Measurements from ENCODE around the gene ZNF138. TPM values are rescaled to one million over a fixed set of nuclear protein-coding genes. Genes with fewer than 3 reads are reported as not detected.

The ZNF138 gene
- total and polyA plus RNA-seq, 2 donors = 11.4 to 13.2 TPM

DNA sequence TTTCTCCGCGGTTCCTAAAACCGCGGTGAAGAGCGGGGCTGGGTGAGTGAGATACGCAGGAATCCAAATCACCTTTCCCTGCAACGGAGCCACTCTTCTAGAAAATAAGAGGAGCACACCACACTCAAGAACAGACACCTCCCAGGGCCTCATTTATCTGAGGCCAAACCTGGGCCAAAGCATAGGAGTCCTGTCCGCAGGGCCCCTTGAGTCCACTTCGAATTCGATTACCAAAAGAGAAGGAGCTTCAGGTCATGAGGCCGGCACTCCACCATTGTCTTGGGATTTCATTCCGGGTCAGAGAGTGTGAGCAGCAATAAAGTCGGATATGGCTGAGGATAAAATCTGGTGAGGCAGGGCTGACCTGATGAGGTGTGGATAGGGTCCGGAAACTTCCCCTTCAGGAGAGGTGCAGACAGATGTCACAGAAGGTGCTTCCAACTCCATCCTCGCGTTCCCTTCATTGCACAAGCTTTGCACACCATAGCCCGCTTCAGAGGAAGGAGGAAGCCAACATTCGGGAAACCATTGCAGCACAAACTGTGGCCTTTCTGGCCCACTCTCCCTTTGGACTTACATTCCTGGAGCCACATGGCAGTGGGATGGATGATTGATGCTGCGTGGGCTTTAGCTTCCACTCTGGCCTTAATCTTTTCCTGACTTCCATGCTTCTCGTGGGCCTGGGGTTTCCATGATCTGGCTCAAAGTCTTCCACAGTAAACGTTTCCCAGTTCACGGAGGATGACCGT, 81.6 kb downstream of the ZNF138 start:
- H3K4me3 ChIP-seq (ENCODE audit: low read length in 2 of 2) = no peak overlapping the region
- no peaks in the 10 kb centered on the region for H3K36me3 ChIP-seq (ENCODE audit: control insufficient read depth in 2 of 2, insufficient read depth in 2 of 2, low read length in 1 of 2)
- H3K27ac ChIP-seq (ENCODE audit: low read depth in 1 of 2, low read length in 1 of 2) = no peak overlapping the region
- no peaks in the 10 kb centered on the region for H3K27me3 ChIP-seq (ENCODE audit: control insufficient read depth in 2 of 2, insufficient read depth in 1 of 2, low read length in 1 of 2)
- H3K4me1 ChIP-seq (ENCODE audit: control insufficient read depth in 2 of 2, insufficient read depth in 2 of 2, low read length in 2 of 2) = no peaks in the 10 kb centered on the region
- peaks cover 7 to 81% of the 10 kb centered on the region in 2 donors for H3K9me3 ChIP-seq (ENCODE audit: control insufficient read depth in 2 of 2, insufficient read depth in 1 of 2, low read length in 1 of 2)
- WGBS = 94% methylated on average over 23 of the region's 23 CpGs
- no peak for DNase-seq (ENCODE audit: low read depth in 6 of 9, low spot score in 9 of 9)

DNA sequence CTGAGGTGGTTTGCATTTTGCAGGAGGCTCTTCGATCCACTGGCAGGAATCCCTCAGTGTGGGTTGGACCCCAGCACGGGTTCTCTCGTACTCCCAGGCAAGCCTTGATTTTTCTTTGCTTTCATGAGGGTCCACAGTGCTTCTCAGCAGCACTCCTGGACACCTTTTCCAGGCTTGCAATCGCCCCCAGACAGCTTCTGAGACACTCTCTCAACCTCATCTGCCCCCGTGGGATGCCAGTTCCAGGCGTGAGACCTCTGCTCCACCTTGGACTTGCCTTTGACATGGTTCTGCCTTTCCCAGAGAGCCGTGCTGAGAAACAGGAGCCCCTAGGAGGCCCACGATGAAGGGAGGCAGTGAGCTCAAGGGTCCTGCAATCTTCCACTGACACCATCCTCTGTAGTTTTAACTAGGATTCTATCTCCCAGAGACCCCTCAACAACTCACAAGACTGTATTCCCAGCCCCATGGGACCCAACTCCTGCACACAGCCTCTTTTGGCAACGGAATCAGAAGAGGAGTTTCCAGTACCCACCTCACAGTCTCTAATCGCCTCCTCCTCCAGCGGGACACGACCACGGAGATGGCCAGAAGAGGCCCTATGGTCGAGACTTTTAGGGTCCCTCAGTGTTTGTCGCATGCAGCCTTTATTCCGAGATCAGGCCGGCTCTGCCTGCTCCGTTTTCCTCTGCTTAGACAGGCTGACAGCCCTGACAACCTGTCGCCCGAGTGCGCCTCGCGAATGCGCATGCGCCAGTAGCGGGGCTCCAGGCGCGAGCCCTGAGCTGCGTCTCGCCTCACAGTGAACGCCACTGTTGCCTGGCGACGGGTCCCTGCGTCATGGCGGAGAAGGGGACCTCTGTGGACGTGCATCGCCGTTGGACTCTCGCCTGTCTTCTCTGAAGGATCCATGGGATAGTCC, 82.8 kb downstream of the ZNF138 start:
- Histone ChIP-seq H3K4me3 (ENCODE audit: low read length in 2 of 2) (no peak overlapping the region), H3K4me1 (ENCODE audit: control insufficient read depth in 2 of 2, insufficient read depth in 2 of 2, low read length in 2 of 2) (no peaks in the 10 kb centered on the region), H3K27me3 (ENCODE audit: control insufficient read depth in 2 of 2, insufficient read depth in 1 of 2, low read length in 1 of 2) (peaks cover 0 to 4% of the 10 kb centered on the region in 2 donors), H3K27ac (ENCODE audit: low read depth in 1 of 2, low read length in 1 of 2) (no peak overlapping the region), H3K9me3 (ENCODE audit: control insufficient read depth in 2 of 2, insufficient read depth in 1 of 2, low read length in 1 of 2) (peaks cover 9 to 84% of the 10 kb centered on the region in 2 donors), H3K36me3 (ENCODE audit: control insufficient read depth in 2 of 2, insufficient read depth in 2 of 2, low read length in 1 of 2) (no peaks in the 10 kb centered on the region)
- peak in 8 of 9 donors; percentile 13 to 69 (median 38) for DNase-seq (ENCODE audit: low read depth in 6 of 9, low spot score in 9 of 9)
- 26% methylated on average over 39 of the region's 39 CpGs for WGBS

DNA sequence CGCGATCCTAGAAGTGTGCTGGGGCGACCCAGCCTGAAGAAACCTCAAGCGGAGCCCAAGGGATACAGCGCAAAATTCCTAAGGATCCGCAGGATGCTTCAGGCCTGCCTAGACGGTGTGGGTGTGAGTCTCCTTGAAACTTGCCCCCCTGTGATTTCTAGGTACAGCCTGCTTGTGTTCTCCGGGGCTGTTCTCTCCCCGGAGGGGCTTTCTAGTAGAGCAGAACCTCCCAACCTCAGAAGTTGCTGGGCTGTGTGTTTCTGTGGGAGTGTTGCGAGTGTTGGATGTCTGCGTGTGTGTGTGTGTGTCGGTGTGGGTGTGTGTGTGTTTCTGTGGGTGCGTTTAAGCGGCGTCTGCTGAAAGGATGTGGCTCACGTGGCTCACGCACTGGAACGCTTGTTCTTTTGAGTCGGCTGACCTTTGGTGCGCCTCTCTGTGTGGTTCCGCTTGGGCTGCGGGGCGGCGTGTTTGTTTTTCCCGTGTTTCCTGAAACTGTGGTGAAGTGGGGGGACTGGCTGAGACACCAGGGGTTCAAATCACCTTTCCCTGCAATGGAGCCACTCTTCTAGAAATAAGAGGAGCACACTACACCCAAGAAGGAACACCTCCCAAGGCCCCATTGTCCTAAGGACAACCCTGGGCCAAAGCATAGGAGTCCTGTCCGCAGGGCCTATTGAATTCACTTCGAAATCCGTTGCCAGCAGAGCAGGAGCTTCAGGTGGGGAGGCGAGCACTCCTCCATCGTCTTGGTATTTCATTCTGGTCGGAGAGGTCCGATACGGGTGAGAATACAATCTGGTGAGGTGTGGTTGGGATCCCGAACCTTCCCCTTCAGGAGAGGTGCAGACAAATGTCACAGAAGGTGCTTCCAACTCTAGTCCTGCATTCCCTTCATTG, 83.7 kb downstream of the ZNF138 start:
- Histone ChIP-seq H3K36me3 (ENCODE audit: control insufficient read depth in 2 of 2, insufficient read depth in 2 of 2, low read length in 1 of 2) (no peaks in the 10 kb centered on the region), H3K27me3 (ENCODE audit: control insufficient read depth in 2 of 2, insufficient read depth in 1 of 2, low read length in 1 of 2) (peaks cover 0 to 13% of the 10 kb centered on the region in 2 donors), H3K9me3 (ENCODE audit: control insufficient read depth in 2 of 2, insufficient read depth in 1 of 2, low read length in 1 of 2) (peaks cover 9 to 83% of the 10 kb centered on the region in 2 donors), H3K4me3 (ENCODE audit: low read length in 2 of 2) (no peak overlapping the region), H3K4me1 (ENCODE audit: control insufficient read depth in 2 of 2, insufficient read depth in 2 of 2, low read length in 2 of 2) (no peaks in the 10 kb centered on the region), H3K27ac (ENCODE audit: low read depth in 1 of 2, low read length in 1 of 2) (no peak overlapping the region)
- no peak for DNase-seq (ENCODE audit: low read depth in 6 of 9, low spot score in 9 of 9)
- 80% methylated on average over 34 of the region's 34 CpGs for WGBS

DNA sequence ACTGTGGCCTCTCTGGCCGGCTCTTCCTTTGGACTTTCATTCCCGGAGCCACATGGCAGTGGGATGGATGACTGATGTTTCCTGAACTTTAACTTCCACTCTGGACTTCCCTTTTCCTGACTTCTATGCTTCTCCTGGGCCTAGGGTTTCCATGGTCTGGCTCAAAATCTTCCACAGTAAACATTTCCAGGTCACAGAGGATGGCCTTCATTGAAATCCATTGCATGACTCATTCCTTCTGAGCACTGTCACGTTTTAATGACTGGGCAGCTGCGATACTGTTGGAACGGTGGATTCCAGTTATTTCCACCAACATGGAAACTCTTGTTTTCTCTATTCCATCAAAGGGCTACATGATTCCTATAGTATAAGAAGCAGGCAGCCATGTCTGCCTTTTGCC, 84.5 kb downstream of the ZNF138 start:
- 90% methylated on average over 5 of the region's 5 CpGs for WGBS
- no peak for DNase-seq (ENCODE audit: low read depth in 6 of 9, low spot score in 9 of 9)
- Histone ChIP-seq H3K27me3 (ENCODE audit: control insufficient read depth in 2 of 2, insufficient read depth in 1 of 2, low read length in 1 of 2) (peaks cover 0 to 20% of the 10 kb centered on the region in 2 donors), H3K27ac (ENCODE audit: low read depth in 1 of 2, low read length in 1 of 2) (no peak overlapping the region), H3K9me3 (ENCODE audit: control insufficient read depth in 2 of 2, insufficient read depth in 1 of 2, low read length in 1 of 2) (peaks cover 10 to 84% of the 10 kb centered on the region in 2 donors), H3K4me1 (ENCODE audit: control insufficient read depth in 2 of 2, insufficient read depth in 2 of 2, low read length in 2 of 2) (no peaks in the 10 kb centered on the region), H3K4me3 (ENCODE audit: low read length in 2 of 2) (no peak overlapping the region), H3K36me3 (ENCODE audit: control insufficient read depth in 2 of 2, insufficient read depth in 2 of 2, low read length in 1 of 2) (no peaks in the 10 kb centered on the region)

DNA sequence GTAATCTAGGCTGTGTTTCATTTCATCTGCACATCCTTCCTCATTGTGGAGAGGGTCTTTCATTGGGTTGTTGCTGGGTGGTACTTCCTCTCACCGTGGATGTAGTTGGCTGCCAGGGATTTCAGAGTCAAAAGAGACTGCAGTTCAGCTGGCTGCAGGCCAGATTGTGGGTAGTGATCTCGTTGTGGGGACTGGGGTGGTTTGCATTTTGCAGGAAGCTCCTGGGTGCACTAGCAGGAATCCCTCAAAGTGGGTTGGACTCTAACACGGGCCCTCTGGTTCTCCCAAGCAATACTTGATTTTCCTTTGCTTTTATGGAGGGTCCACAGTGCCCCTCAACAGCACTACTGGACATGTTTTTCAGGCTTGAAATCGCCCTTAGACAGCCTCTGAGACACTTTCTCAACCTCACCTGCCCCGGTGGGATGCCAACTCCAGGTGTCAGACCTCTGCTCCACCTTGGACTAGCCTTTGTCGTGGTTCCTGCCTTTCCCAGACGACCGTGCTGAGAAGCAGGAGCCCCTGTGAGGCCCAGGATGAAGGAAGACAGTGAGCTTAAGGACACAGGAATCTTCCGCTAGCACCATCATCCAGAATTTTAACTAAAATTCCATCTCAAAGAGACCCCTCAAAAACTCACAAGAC, 85.0 kb downstream of the ZNF138 start:
- DNase-seq (ENCODE audit: low read depth in 6 of 9, low spot score in 9 of 9) = no peak
- H3K9me3 ChIP-seq (ENCODE audit: control insufficient read depth in 2 of 2, insufficient read depth in 1 of 2, low read length in 1 of 2) = peaks cover 10 to 83% of the 10 kb centered on the region in 2 donors
- H3K4me1 ChIP-seq (ENCODE audit: control insufficient read depth in 2 of 2, insufficient read depth in 2 of 2, low read length in 2 of 2) = no peaks in the 10 kb centered on the region
- H3K27ac ChIP-seq (ENCODE audit: low read depth in 1 of 2, low read length in 1 of 2) = no peak overlapping the region
- peaks cover 0 to 21% of the 10 kb centered on the region in 2 donors for H3K27me3 ChIP-seq (ENCODE audit: control insufficient read depth in 2 of 2, insufficient read depth in 1 of 2, low read length in 1 of 2)
- WGBS = 70% methylated on average over 9 of the region's 9 CpGs
- no peaks in the 10 kb centered on the region for H3K36me3 ChIP-seq (ENCODE audit: control insufficient read depth in 2 of 2, insufficient read depth in 2 of 2, low read length in 1 of 2)
- no peak overlapping the region for H3K4me3 ChIP-seq (ENCODE audit: low read length in 2 of 2)

DNA sequence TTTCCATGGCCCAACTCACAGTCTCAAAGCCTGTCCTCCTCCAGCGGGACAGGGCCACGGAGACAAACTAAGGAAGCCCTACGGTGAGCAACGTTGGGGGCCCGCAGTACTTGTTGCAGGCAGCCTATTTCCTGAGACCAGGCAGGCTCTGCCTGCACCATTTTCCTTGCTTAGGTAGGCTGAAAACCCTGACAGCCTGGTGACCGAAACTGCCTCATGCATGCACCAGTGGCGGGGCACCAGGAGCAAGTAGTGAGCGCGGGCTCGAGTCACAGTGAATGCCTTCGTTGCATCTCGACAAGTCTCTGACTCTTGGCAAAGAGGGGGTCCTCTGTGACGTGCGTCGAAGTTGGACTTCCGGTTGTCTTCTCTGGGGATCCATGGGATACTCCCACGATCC, 85.6 kb downstream of the ZNF138 start:
- Histone ChIP-seq H3K4me1 (ENCODE audit: control insufficient read depth in 2 of 2, insufficient read depth in 2 of 2, low read length in 2 of 2) (no peaks in the 10 kb centered on the region), H3K9me3 (ENCODE audit: control insufficient read depth in 2 of 2, insufficient read depth in 1 of 2, low read length in 1 of 2) (peaks cover 10 to 83% of the 10 kb centered on the region in 2 donors), H3K27me3 (ENCODE audit: control insufficient read depth in 2 of 2, insufficient read depth in 1 of 2, low read length in 1 of 2) (peaks cover 0 to 26% of the 10 kb centered on the region in 2 donors), H3K4me3 (ENCODE audit: low read length in 2 of 2) (no peak overlapping the region), H3K36me3 (ENCODE audit: control insufficient read depth in 2 of 2, insufficient read depth in 2 of 2, low read length in 1 of 2) (no peaks in the 10 kb centered on the region), H3K27ac (ENCODE audit: low read depth in 1 of 2, low read length in 1 of 2) (no peak overlapping the region)
- WGBS = 98% methylated on average over 17 of the region's 17 CpGs
- DNase-seq (ENCODE audit: low read depth in 6 of 9, low spot score in 9 of 9) = no peak

DNA sequence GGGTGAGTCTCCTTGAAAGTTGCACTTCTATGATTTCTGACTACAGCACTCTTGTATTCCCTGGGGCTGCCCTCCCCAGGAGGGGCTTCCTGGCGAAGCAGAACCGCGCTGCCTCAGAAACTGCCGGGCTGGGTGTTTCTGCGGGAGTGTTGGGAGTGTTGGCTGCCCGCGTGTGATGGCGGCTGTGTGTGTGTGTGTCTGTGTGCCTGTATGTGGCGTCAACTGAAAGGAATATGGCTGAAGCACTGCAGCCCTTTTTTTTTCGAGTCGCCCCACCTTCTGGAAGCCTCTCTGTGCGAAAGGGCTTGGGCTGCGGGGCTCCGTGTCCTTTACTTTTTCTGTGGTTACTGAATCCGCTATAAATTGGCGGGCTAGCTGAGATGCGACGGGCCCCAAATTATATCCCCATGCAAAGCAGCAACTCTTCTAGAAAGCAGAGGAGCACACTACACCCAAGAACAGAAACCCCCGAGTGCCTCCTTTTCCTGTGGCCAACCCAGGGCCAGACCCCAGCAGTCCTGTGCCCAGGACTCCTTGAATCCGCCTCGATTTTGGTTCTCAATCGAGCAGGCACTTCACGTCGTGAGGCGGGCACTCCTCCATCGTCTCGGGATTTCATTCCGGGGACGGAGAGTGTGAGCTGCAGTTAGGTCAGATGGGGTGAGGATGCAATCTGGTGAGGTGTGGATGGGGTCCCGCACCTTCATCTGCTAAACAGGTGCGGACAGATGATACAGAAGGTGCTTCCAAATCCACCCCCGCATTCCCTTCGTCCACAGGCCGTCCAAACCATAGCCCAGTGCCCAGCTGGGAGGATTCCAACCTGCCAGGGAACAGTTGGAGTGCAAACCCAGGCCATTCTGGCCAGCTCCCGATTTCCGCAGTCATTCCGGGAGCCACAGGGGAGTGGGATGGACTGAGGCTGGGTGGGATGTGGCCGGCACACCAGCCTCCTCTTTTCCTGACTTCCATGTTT, 86.4 kb downstream of the ZNF138 start:
- no peak for DNase-seq (ENCODE audit: low read depth in 6 of 9, low spot score in 9 of 9)
- H3K4me3 ChIP-seq (ENCODE audit: low read length in 2 of 2) = no peak overlapping the region
- H3K27ac ChIP-seq (ENCODE audit: low read depth in 1 of 2, low read length in 1 of 2) = no peak overlapping the region
- no peaks in the 10 kb centered on the region for H3K4me1 ChIP-seq (ENCODE audit: control insufficient read depth in 2 of 2, insufficient read depth in 2 of 2, low read length in 2 of 2)
- no peaks in the 10 kb centered on the region for H3K36me3 ChIP-seq (ENCODE audit: control insufficient read depth in 2 of 2, insufficient read depth in 2 of 2, low read length in 1 of 2)
- H3K27me3 ChIP-seq (ENCODE audit: control insufficient read depth in 2 of 2, insufficient read depth in 1 of 2, low read length in 1 of 2) = peaks cover 0 to 29% of the 10 kb centered on the region in 2 donors
- WGBS = 98% methylated on average over 38 of the region's 38 CpGs
- peaks cover 8 to 78% of the 10 kb centered on the region in 2 donors for H3K9me3 ChIP-seq (ENCODE audit: control insufficient read depth in 2 of 2, insufficient read depth in 1 of 2, low read length in 1 of 2)
